ENCODE results near the gene ERAL1.

DNA sequence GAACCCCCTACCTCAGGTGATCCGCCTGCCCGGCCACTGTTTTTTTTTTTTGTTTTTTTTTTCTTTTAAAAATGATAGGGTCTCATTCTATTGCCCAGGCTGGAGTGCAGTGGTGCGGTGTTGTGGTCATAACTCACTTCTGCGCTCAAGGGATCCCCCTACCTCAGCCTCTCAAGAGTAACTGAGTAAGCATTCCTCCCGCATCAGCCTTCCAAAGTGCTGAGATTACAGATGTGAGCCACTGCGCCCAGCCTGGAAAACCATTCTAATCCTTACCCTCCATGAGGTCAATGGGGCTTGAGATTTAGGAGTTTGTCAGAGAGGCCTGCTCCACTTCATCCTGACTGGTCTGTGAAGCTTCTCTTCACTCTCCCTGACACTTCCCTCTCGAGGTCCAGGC lies 12.5 kb downstream of the ERAL1 start:
- TF ChIP-seq, protein P1, sequence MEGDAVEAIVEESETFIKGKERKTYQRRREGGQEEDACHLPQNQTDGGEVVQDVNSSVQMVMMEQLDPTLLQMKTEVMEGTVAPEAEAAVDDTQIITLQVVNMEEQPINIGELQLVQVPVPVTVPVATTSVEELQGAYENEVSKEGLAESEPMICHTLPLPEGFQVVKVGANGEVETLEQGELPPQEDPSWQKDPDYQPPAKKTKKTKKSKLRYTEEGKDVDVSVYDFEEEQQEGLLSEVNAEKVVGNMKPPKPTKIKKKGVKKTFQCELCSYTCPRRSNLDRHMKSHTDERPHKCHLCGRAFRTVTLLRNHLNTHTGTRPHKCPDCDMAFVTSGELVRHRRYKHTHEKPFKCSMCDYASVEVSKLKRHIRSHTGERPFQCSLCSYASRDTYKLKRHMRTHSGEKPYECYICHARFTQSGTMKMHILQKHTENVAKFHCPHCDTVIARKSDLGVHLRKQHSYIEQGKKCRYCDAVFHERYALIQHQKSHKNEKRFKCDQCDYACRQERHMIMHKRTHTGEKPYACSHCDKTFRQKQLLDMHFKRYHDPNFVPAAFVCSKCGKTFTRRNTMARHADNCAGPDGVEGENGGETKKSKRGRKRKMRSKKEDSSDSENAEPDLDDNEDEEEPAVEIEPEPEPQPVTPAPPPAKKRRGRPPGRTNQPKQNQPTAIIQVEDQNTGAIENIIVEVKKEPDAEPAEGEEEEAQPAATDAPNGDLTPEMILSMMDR (conservative IDR thresholded peaks at IDR 0.05) = no peak
- TF ChIP-seq EZH2 (IDR thresholded peaks at IDR 0.05; ENCODE audit: low read depth) = no peak
